Lower lobe of right lung (tissue), 2 donors: ENCODE data around the gene MEIOSIN. TPM values are rescaled to one million over a fixed set of nuclear protein-coding genes. Genes with fewer than 3 reads are reported as not detected.

Source experiments
- ATAC-seq, 2 donors: fragments of 200-7000 bp; cut with Tn5 transposase; one replicate each; pipeline ENCODE4 v1.9.1; 2020 to 2022; ENCODE audit warnings: mild to moderate bottlenecking in 2 of 2, moderate library complexity in 2 of 2
- DNase-seq: peaks from one replicate; pipeline ENCODE4 v3.0.0-alpha.2; 2020
- H3K27ac ChIP-seq: fragments of 200-600 bp; one replicate; pipeline ENCODE4 v1.8.0; 2022
- H3K27me3 ChIP-seq: fragments of 200-600 bp; one replicate; pipeline ENCODE4 v1.8.0; 2022; ENCODE audit warnings: low read depth
- H3K36me3 ChIP-seq: fragments of 200-600 bp; one replicate; pipeline ENCODE4 v1.8.0; 2022; ENCODE audit warnings: mild to moderate bottlenecking
- H3K4me1 ChIP-seq: fragments of 200-600 bp; one replicate; pipeline ENCODE4 v1.8.0; 2022
- H3K4me3 ChIP-seq: fragments of 200-600 bp; one replicate; pipeline ENCODE4 v1.8.0; 2022; ENCODE audit warnings: mild to moderate bottlenecking
- H3K9me3 ChIP-seq: fragments of 200-600 bp; one replicate; pipeline ENCODE4 v1.8.0; 2022
- CTCF ChIP-seq: fragments of 200-600 bp; IDR thresholded peaks from one replicate; pipeline ENCODE4 v1.8.0; 2022; ENCODE audit warnings: antibody characterized with exemption, mild to moderate bottlenecking
- intact Hi-C: fragments of 100-400 bp; cut with DNase I; formaldehyde crosslinking; loops from one replicate; pipeline ENCODE4 v1.11.0; 2022
- total RNA-seq: library from RNA; stranded (reverse); fragmentation: NEBNext Ultra II Directional; extraction: Animal tissue kit (Norgen Biotek cat#: 25700); gene quantifications from one replicate; pipeline ENCODE4 v1.2.1, GENCODE V29; 2021
- donor health status: DM: no; HTN: yes; CAD: no; lungs with severe emphysema.

MEIOSIN gene
- total RNA-seq, 1 donor from 2014 or later = not detected

- Histone ChIP-seq H3K4me3 (peak overlapping the region; percentile 95), H3K27ac (peak overlapping the region; percentile 91), H3K27me3 (no peaks in the 10 kb centered on the region), H3K9me3 (no peaks in the 10 kb centered on the region), H3K4me1 (peaks cover 22% of the 10 kb centered on the region), H3K36me3 (peaks cover 19% of the 10 kb centered on the region)
- DNase-seq (peak; percentile 85), ATAC-seq (peak; percentile 44 to 46)
- TF ChIP-seq CTCF = peak; percentile 90
- intact Hi-C loops = no loop called here
These were observed 40.0 kb upstream of the MEIOSIN start for GRCh38 chr19:45693106-45693788.

GRCh38 chr19:45701676-45702075, 31.6 kb upstream of the MEIOSIN start:
- Histone ChIP-seq H3K36me3 (peaks cover 15% of the 10 kb centered on the region), H3K9me3 (no peaks in the 10 kb centered on the region), H3K27ac (no peak overlapping the region), H3K4me1 (no peaks in the 10 kb centered on the region), H3K27me3 (no peaks in the 10 kb centered on the region), H3K4me3 (no peak overlapping the region)
- intact Hi-C loops = no loop called here
- TF ChIP-seq CTCF = no peak
- DNase-seq (no peak), ATAC-seq (no peak)

GRCh38 chr19:45705115-45705514, 28.1 kb upstream of the MEIOSIN start:
- no peaks in the 10 kb centered on the region for H3K4me1 ChIP-seq
- DNase-seq (no peak), ATAC-seq (no peak)
- H3K27ac ChIP-seq = no peak overlapping the region
- H3K9me3 ChIP-seq = no peaks in the 10 kb centered on the region
- TF ChIP-seq CTCF = no peak
- H3K27me3 ChIP-seq = no peaks in the 10 kb centered on the region
- no peak overlapping the region for H3K4me3 ChIP-seq
- H3K36me3 ChIP-seq = peaks cover 15% of the 10 kb centered on the region
- intact Hi-C loops = no loop called here

- Histone ChIP-seq H3K27me3 (no peaks in the 10 kb centered on the region), H3K4me3 (no peak overlapping the region), H3K27ac (no peak overlapping the region), H3K4me1 (no peaks in the 10 kb centered on the region), H3K36me3 (peaks cover 16% of the 10 kb centered on the region), H3K9me3 (no peaks in the 10 kb centered on the region)
- intact Hi-C loops = no loop called here
- no peak for DNase-seq
- no peak for TF ChIP-seq CTCF
- no peak for ATAC-seq
These were observed 27.4 kb upstream of the MEIOSIN start for GRCh38 chr19:45705710-45706415.

- H3K4me3 ChIP-seq = no peak overlapping the region
- TF ChIP-seq CTCF = no peak
- DNase-seq = no peak
- peaks cover 25% of the 10 kb centered on the region for H3K36me3 ChIP-seq
- H3K27me3 ChIP-seq = no peaks in the 10 kb centered on the region
- H3K27ac ChIP-seq = no peak overlapping the region
- intact Hi-C loops = no loop called here
- no peaks in the 10 kb centered on the region for H3K9me3 ChIP-seq
- ATAC-seq = no peak
- no peaks in the 10 kb centered on the region for H3K4me1 ChIP-seq
These were observed 22.7 kb upstream of the MEIOSIN start for GRCh38 chr19:45710356-45711130.
